ENCODE measurements around the gene GPR152.

DNA sequence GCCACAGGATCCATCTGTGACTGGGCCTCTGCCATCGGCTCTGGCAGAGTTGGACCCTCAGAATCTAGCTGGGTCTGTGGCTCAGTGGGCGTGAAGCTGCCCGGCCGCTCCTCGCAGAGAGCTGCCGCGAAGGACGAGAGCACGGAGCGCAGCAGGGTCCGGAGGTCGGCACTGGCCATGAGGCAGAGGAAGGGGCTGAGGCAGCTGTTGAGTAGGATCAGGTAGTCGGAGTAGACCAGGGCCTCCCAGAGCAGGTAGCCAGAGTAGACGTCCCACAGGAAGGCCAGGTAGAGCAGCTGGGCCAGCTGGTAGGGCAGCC lies 912 bp downstream of the GPR152 start:
- TF ChIP-seq CTCF (IDR thresholded peaks at IDR 0.05) (no peak), POLR2A (IDR thresholded peaks at IDR 0.05) (no peak)
